Measurements from ENCODE around the gene RAB8B.
A peak's percentile ranks its signal among the peaks of the same experiment; 100 is the strongest.

Gene RAB8B

GRCh38 chr15:63190769-63191649, 1.6 kb downstream of the RAB8B start:
- H3K36me3 Mint-ChIP-seq, result peaks cover 2% of the 10 kb centered on the region
- H3K27ac Mint-ChIP-seq, result peak overlapping the region; percentile 99
- no peak for DNase-seq (ENCODE audit: low spot score in 2 of 2)
- peaks cover 51% of the 10 kb centered on the region for H3K4me1 Mint-ChIP-seq
- ATAC-seq (ENCODE audit: low read depth), result no peak
- no peaks in the 10 kb centered on the region for H3K9me3 Mint-ChIP-seq
- H3K27me3 Mint-ChIP-seq, result no peaks in the 10 kb centered on the region
- H3K4me3 Mint-ChIP-seq, result peak overlapping the region; percentile 96

- peaks cover 2% of the 10 kb centered on the region for H3K36me3 Mint-ChIP-seq
- H3K4me3 Mint-ChIP-seq, result peak overlapping the region; percentile 96
These were observed 2.7 kb downstream of the RAB8B start for GRCh38 chr15:63191895-63192618.

GRCh38 chr15:63192619-63193206, 3.3 kb downstream of the RAB8B start:
- ATAC-seq (ENCODE audit: low read depth), result no peak
- Mint-ChIP-seq H3K9me3 (no peaks in the 10 kb centered on the region), H3K27ac (peak overlapping the region; percentile 99), H3K27me3 (no peaks in the 10 kb centered on the region), H3K36me3 (peaks cover 4% of the 10 kb centered on the region), H3K4me1 (peaks cover 57% of the 10 kb centered on the region), H3K4me3 (peak overlapping the region; percentile 96)
- DNase-seq (ENCODE audit: low spot score in 2 of 2), result no peak

More at GRCh38 chr15:63191895-63192618, 2.7 kb downstream of the RAB8B start:
- no peaks in the 10 kb centered on the region for H3K27me3 Mint-ChIP-seq
- peak; percentile 72 for ATAC-seq (ENCODE audit: low read depth)
- peak; percentile 26 to 68 for DNase-seq (ENCODE audit: low spot score in 2 of 2)
- peak overlapping the region; percentile 99 for H3K27ac Mint-ChIP-seq
- peaks cover 55% of the 10 kb centered on the region for H3K4me1 Mint-ChIP-seq
- no peaks in the 10 kb centered on the region for H3K9me3 Mint-ChIP-seq

- Mint-ChIP-seq H3K4me1 (peaks cover 60% of the 10 kb centered on the region), H3K27me3 (no peaks in the 10 kb centered on the region), H3K4me3 (peak overlapping the region; percentile 76), H3K36me3 (peaks cover 4% of the 10 kb centered on the region), H3K9me3 (no peaks in the 10 kb centered on the region), H3K27ac (peak overlapping the region; percentile 99)
- DNase-seq (ENCODE audit: low spot score in 2 of 2) (no peak), ATAC-seq (ENCODE audit: low read depth) (no peak)
These were observed 4.9 kb downstream of the RAB8B start for GRCh38 chr15:63194302-63194701.

- H3K9me3 Mint-ChIP-seq, result no peaks in the 10 kb centered on the region
- peaks cover 57% of the 10 kb centered on the region for H3K4me1 Mint-ChIP-seq
- ATAC-seq (ENCODE audit: low read depth), result no peak
- no peaks in the 10 kb centered on the region for H3K27me3 Mint-ChIP-seq
- H3K4me3 Mint-ChIP-seq, result peak overlapping the region; percentile 19
- H3K27ac Mint-ChIP-seq, result peak overlapping the region; percentile 81
- peaks cover 4% of the 10 kb centered on the region for H3K36me3 Mint-ChIP-seq
- no peak for DNase-seq (ENCODE audit: low spot score in 2 of 2)
These were observed 5.6 kb downstream of the RAB8B start for GRCh38 chr15:63194880-63195568.

- peaks cover 55% of the 10 kb centered on the region for H3K4me1 Mint-ChIP-seq
- H3K27ac Mint-ChIP-seq, result peak overlapping the region; percentile 81
- peaks cover 6% of the 10 kb centered on the region for H3K36me3 Mint-ChIP-seq
- ATAC-seq (ENCODE audit: low read depth), result no peak
- H3K27me3 Mint-ChIP-seq, result no peaks in the 10 kb centered on the region
- no peak for DNase-seq (ENCODE audit: low spot score in 2 of 2)
- H3K9me3 Mint-ChIP-seq, result no peaks in the 10 kb centered on the region
- H3K4me3 Mint-ChIP-seq, result peak overlapping the region; percentile 57
These were observed 6.2 kb downstream of the RAB8B start for GRCh38 chr15:63195569-63196015.

- H3K4me3 Mint-ChIP-seq, result no peak overlapping the region
- H3K27me3 Mint-ChIP-seq, result no peaks in the 10 kb centered on the region
- no peaks in the 10 kb centered on the region for H3K9me3 Mint-ChIP-seq
These were observed 7.4 kb downstream of the RAB8B start for GRCh38 chr15:63196842-63197241.

GRCh38 chr15:63197626-63198025, 8.2 kb downstream of the RAB8B start:
- peaks cover 11% of the 10 kb centered on the region for H3K36me3 Mint-ChIP-seq
- ATAC-seq (ENCODE audit: low read depth) (no peak), DNase-seq (ENCODE audit: low spot score in 2 of 2) (no peak)
- no peak overlapping the region for H3K4me3 Mint-ChIP-seq
- H3K4me1 Mint-ChIP-seq, result peaks cover 49% of the 10 kb centered on the region
- no peaks in the 10 kb centered on the region for H3K9me3 Mint-ChIP-seq
- H3K27me3 Mint-ChIP-seq, result no peaks in the 10 kb centered on the region
- H3K27ac Mint-ChIP-seq, result peak overlapping the region; percentile 50

More at GRCh38 chr15:63196842-63197241, 7.4 kb downstream of the RAB8B start:
- ATAC-seq (ENCODE audit: low read depth), result no peak
- H3K4me1 Mint-ChIP-seq, result peaks cover 53% of the 10 kb centered on the region
- peaks cover 11% of the 10 kb centered on the region for H3K36me3 Mint-ChIP-seq
- no peak overlapping the region for H3K27ac Mint-ChIP-seq
- no peak for DNase-seq (ENCODE audit: low spot score in 2 of 2)

- peaks cover 11% of the 10 kb centered on the region for H3K36me3 Mint-ChIP-seq
- no peak for ATAC-seq (ENCODE audit: low read depth)
- DNase-seq (ENCODE audit: low spot score in 2 of 2), result no peak
- H3K27ac Mint-ChIP-seq, result no peak overlapping the region
- no peaks in the 10 kb centered on the region for H3K9me3 Mint-ChIP-seq
- peaks cover 53% of the 10 kb centered on the region for H3K4me1 Mint-ChIP-seq
- H3K27me3 Mint-ChIP-seq, result no peaks in the 10 kb centered on the region
- no peak overlapping the region for H3K4me3 Mint-ChIP-seq
These were observed 9.2 kb downstream of the RAB8B start for GRCh38 chr15:63198371-63199250.

- Mint-ChIP-seq H3K27me3 (no peaks in the 10 kb centered on the region), H3K27ac (no peak overlapping the region), H3K9me3 (no peaks in the 10 kb centered on the region), H3K36me3 (peaks cover 9% of the 10 kb centered on the region), H3K4me1 (peaks cover 44% of the 10 kb centered on the region), H3K4me3 (no peak overlapping the region)
- ATAC-seq (ENCODE audit: low read depth) (no peak), DNase-seq (ENCODE audit: low spot score in 2 of 2) (no peak)
These were observed 11.3 kb downstream of the RAB8B start for GRCh38 chr15:63200464-63201249.

GRCh38 chr15:63202861-63203260, 13.5 kb downstream of the RAB8B start:
- Mint-ChIP-seq H3K9me3 (no peaks in the 10 kb centered on the region), H3K27me3 (no peaks in the 10 kb centered on the region), H3K27ac (no peak overlapping the region), H3K4me1 (peaks cover 50% of the 10 kb centered on the region), H3K36me3 (peaks cover 17% of the 10 kb centered on the region), H3K4me3 (no peak overlapping the region)
- DNase-seq (ENCODE audit: low spot score in 2 of 2), result no peak
- no peak for ATAC-seq (ENCODE audit: low read depth)

- peak; percentile 30 to 66 for DNase-seq (ENCODE audit: low spot score in 2 of 2)
- H3K27ac Mint-ChIP-seq, result peak overlapping the region; percentile 83
- no peaks in the 10 kb centered on the region for H3K27me3 Mint-ChIP-seq
These were observed 14.2 kb downstream of the RAB8B start for GRCh38 chr15:63203451-63204090.

More at GRCh38 chr15:63203451-63204090, 14.2 kb downstream of the RAB8B start:
- no peaks in the 10 kb centered on the region for H3K9me3 Mint-ChIP-seq
- peaks cover 22% of the 10 kb centered on the region for H3K36me3 Mint-ChIP-seq
- peaks cover 52% of the 10 kb centered on the region for H3K4me1 Mint-ChIP-seq
- ATAC-seq (ENCODE audit: low read depth), result peak; percentile 100
- no peak overlapping the region for H3K4me3 Mint-ChIP-seq

Measured in memory B cell (primary cell).